Measurements from ENCODE around the gene CISD3.

Gene CISD3

DNA sequence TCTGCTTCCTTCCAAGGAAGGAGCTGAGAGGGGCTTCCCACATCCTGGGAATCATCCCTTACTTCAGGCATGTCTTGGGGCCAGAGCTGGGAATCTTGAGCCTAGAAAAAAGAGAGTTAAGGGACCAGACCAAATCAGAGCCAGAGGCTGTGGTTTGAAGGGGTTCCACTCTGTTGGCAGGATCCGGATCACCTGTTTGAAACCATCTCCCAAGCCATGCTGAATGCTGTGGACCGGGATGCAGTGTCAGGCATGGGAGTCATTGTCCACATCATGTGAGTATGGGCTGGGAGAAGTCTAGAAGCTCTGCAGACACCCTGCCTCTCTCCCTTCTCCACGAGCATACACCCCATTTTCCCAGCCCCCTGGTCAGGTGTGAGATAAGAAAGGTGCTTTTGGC, 32.1 kb downstream of the CISD3 start:
- Histone ChIP-seq H2AFZ (ENCODE audit: low read length) (no peak overlapping the region), H3K9me2 (ENCODE audit: low read depth, low read length) (no peaks in the 10 kb centered on the region), H3K79me2 (ENCODE audit: insufficient read depth, low read length) (no peaks in the 10 kb centered on the region), H3F3A (ENCODE audit: insufficient read depth, low read length) (no peaks in the 10 kb centered on the region), H3K9ac (ENCODE audit: low read length) (no peak overlapping the region), H3K36me3 (ENCODE audit: insufficient read depth, low read length) (peaks cover 89% of the 10 kb centered on the region), H3K4me2 (ENCODE audit: low read length) (no peak overlapping the region), H3K9me3 (ENCODE audit: low read length) (no peaks in the 10 kb centered on the region), H3K27ac (ENCODE audit: low read depth, low read length, poor library complexity, severe bottlenecking) (no peak overlapping the region), H3K4me3 (ENCODE audit: low read depth, low read length, poor library complexity, severe bottlenecking) (no peak overlapping the region), H4K20me1 (ENCODE audit: insufficient read depth, low read length) (no peaks in the 10 kb centered on the region), H3K27me3 (ENCODE audit: insufficient read depth, low read length) (no peaks in the 10 kb centered on the region), H3K4me1 (ENCODE audit: insufficient read depth, low read length, severe bottlenecking) (no peaks in the 10 kb centered on the region)
- TF ChIP-seq, protein P1, sequence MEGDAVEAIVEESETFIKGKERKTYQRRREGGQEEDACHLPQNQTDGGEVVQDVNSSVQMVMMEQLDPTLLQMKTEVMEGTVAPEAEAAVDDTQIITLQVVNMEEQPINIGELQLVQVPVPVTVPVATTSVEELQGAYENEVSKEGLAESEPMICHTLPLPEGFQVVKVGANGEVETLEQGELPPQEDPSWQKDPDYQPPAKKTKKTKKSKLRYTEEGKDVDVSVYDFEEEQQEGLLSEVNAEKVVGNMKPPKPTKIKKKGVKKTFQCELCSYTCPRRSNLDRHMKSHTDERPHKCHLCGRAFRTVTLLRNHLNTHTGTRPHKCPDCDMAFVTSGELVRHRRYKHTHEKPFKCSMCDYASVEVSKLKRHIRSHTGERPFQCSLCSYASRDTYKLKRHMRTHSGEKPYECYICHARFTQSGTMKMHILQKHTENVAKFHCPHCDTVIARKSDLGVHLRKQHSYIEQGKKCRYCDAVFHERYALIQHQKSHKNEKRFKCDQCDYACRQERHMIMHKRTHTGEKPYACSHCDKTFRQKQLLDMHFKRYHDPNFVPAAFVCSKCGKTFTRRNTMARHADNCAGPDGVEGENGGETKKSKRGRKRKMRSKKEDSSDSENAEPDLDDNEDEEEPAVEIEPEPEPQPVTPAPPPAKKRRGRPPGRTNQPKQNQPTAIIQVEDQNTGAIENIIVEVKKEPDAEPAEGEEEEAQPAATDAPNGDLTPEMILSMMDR (IDR thresholded peaks at IDR 0.05; ENCODE audit: low read length): no peak
- no peak for TF ChIP-seq EZH2 (IDR thresholded peaks at IDR 0.05; ENCODE audit: borderline replicate concordance, low read length)

DNA sequence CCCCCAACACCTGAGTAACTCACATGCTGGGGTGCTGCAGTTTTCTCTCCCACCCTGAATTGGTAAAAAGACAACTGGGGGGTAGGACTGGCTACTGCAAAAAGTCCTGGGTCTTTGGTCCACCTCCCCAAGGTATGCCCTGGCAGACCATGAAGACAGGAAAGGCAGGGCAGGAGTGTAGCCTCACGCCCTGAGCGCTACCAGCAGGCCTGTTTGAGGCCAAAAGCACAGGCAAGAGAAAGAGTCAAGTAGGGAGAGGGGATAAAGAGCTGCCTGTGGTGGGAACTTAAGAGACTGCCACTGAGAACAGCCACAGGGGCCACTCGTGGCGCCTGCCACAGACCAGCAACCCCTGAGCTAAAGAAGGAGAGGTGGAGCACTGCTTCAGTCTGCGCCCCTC, 36.2 kb downstream of the CISD3 start:
- Histone ChIP-seq H3K36me3 (ENCODE audit: insufficient read depth, low read length) (peaks cover 74% of the 10 kb centered on the region), H3K27ac (ENCODE audit: low read depth, low read length, poor library complexity, severe bottlenecking) (no peak overlapping the region), H3K79me2 (ENCODE audit: insufficient read depth, low read length) (no peaks in the 10 kb centered on the region), H3K9me2 (ENCODE audit: low read depth, low read length) (no peaks in the 10 kb centered on the region), H2AFZ (ENCODE audit: low read length) (no peak overlapping the region), H4K20me1 (ENCODE audit: insufficient read depth, low read length) (no peaks in the 10 kb centered on the region), H3F3A (ENCODE audit: insufficient read depth, low read length) (no peaks in the 10 kb centered on the region), H3K4me2 (ENCODE audit: low read length) (no peak overlapping the region), H3K9ac (ENCODE audit: low read length) (no peak overlapping the region), H3K4me3 (ENCODE audit: low read depth, low read length, poor library complexity, severe bottlenecking) (no peak overlapping the region), H3K4me1 (ENCODE audit: insufficient read depth, low read length, severe bottlenecking) (no peaks in the 10 kb centered on the region), H3K27me3 (ENCODE audit: insufficient read depth, low read length) (no peaks in the 10 kb centered on the region), H3K9me3 (ENCODE audit: low read length) (no peaks in the 10 kb centered on the region)
- no peak for TF ChIP-seq EZH2 (IDR thresholded peaks at IDR 0.05; ENCODE audit: borderline replicate concordance, low read length)
- TF ChIP-seq, protein P1 (IDR thresholded peaks at IDR 0.05; ENCODE audit: low read length): no peak

DNA sequence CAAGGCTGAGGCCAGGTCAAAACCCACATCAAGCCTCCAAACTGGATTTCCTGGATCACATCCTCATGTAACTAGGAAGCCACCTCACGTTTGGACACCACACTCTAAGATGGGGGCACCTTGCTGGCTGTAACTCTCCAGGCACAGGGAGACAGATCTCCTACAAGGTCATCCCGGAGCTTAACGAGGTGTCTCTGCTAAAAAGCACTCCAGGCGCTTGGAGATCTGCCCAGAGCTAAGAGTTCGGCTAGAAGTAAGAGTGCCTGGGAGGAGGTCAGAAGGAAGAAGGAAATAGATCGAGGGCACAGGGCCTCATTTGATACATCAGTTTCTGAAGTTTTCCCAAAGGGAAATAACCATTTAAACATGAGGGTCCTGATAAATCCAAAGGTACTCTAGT, 38.3 kb downstream of the CISD3 start:
- TF ChIP-seq, protein P1 (IDR thresholded peaks at IDR 0.05; ENCODE audit: low read length): no peak
- TF ChIP-seq EZH2 (IDR thresholded peaks at IDR 0.05; ENCODE audit: borderline replicate concordance, low read length): no peak

More for the DNA sequence above, 38.3 kb downstream of the CISD3 start:
- H3K9ac ChIP-seq (ENCODE audit: low read length): no peak overlapping the region
- H3K4me1 ChIP-seq (ENCODE audit: insufficient read depth, low read length, severe bottlenecking): no peaks in the 10 kb centered on the region
- H3F3A ChIP-seq (ENCODE audit: insufficient read depth, low read length): no peaks in the 10 kb centered on the region
- no peak overlapping the region for H3K4me2 ChIP-seq (ENCODE audit: low read length)
- H3K79me2 ChIP-seq (ENCODE audit: insufficient read depth, low read length): no peaks in the 10 kb centered on the region
- H3K9me2 ChIP-seq (ENCODE audit: low read depth, low read length): no peaks in the 10 kb centered on the region
- H2AFZ ChIP-seq (ENCODE audit: low read length): no peak overlapping the region
- H3K27me3 ChIP-seq (ENCODE audit: insufficient read depth, low read length): no peaks in the 10 kb centered on the region
- no peak overlapping the region for H3K27ac ChIP-seq (ENCODE audit: low read depth, low read length, poor library complexity, severe bottlenecking)
- H4K20me1 ChIP-seq (ENCODE audit: insufficient read depth, low read length): no peaks in the 10 kb centered on the region
- H3K36me3 ChIP-seq (ENCODE audit: insufficient read depth, low read length): peaks cover 65% of the 10 kb centered on the region
- no peaks in the 10 kb centered on the region for H3K9me3 ChIP-seq (ENCODE audit: low read length)
- H3K4me3 ChIP-seq (ENCODE audit: low read depth, low read length, poor library complexity, severe bottlenecking): no peak overlapping the region

All from OCI-LY1 (cell line).